Measurements from ENCODE around the gene RASGEF1C.
"Not testable (repeated sequence)": the region's sequence is repeated elsewhere in the genome, so short reads cannot be mapped to it uniquely, and the experiment has no call there.

Gene RASGEF1C

GRCh38 chr5:180135128-180135955 is 73.7 kb downstream of the RASGEF1C start:
- DNase-seq, result no peak

GRCh38 chr5:180133971-180134508 is 75.0 kb downstream of the RASGEF1C start:
- DNase-seq, result no peak

- DNase-seq, result no peak
Observed at GRCh38 chr5:180133551-180133950, 75.5 kb downstream of the RASGEF1C start.

GRCh38 chr5:180133060-180133459 is 76.0 kb downstream of the RASGEF1C start:
- DNase-seq, result no peak

GRCh38 chr5:180130876-180131740 is 77.9 kb downstream of the RASGEF1C start:
- no peak for DNase-seq

GRCh38 chr5:180130291-180130869 is 78.6 kb downstream of the RASGEF1C start:
- no peak for DNase-seq

- no peak for DNase-seq
Observed at GRCh38 chr5:180129291-180130190, 79.5 kb downstream of the RASGEF1C start.

GRCh38 chr5:180128671-180129261 is 80.2 kb downstream of the RASGEF1C start:
- no peak for DNase-seq

- no peak for DNase-seq
Observed at GRCh38 chr5:180127682-180128670, 81.0 kb downstream of the RASGEF1C start.

GRCh38 chr5:180126716-180127681 is 82.0 kb downstream of the RASGEF1C start:
- DNase-seq, result no peak

- DNase-seq, result not testable (repeated sequence)
Observed at GRCh38 chr5:180126156-180126555, 82.9 kb downstream of the RASGEF1C start.

- DNase-seq, result not testable (repeated sequence)
Observed at GRCh38 chr5:180124662-180125061, 84.3 kb downstream of the RASGEF1C start.

GRCh38 chr5:180122875-180123274 is 86.1 kb downstream of the RASGEF1C start:
- DNase-seq, result no peak

- no peak for DNase-seq
Observed at GRCh38 chr5:180121826-180122413, 87.1 kb downstream of the RASGEF1C start.

GRCh38 chr5:180120237-180121101 is 88.5 kb downstream of the RASGEF1C start:
- no peak for DNase-seq

GRCh38 chr5:180119903-180120236 is 89.1 kb downstream of the RASGEF1C start:
- no peak for DNase-seq

- DNase-seq, result no peak
Observed at GRCh38 chr5:180119031-180119902, 89.7 kb downstream of the RASGEF1C start.
